IMR-90 (cell line): ENCODE results near the gene DPH3. TPM values are rescaled to one million over a fixed set of nuclear protein-coding genes. Genes with fewer than 3 reads are reported as not detected.

ENCODE experiments used
- ATAC-seq: fragments of 200-7000 bp; cut with Tn5 transposase; 2 replicates; pipeline ENCODE4 v1.9.1; 2020; ENCODE audit warnings: low read depth, mild to moderate bottlenecking, moderate library complexity
- BruUV-seq: library from RNA; stranded (reverse); fragments of 400-500 nt; replicated peaks from 2 replicates; lab custom pipeline; 2021; lab: Mats Ljungman, UMichigan
- CTCF ChIA-PET: fragments of 300-600 bp; formaldehyde crosslinking; extraction: SDS; loops from one replicate; lab custom pipeline; 2021; ENCODE audit warnings: antibody characterized with exemption; lab: Yijun Ruan, JAX
- POLR2A ChIA-PET: fragments of 300-600 bp; sonication (Branson Sonifier 250); formaldehyde crosslinking; loops from one replicate; lab custom pipeline; 2022; ENCODE audit warnings: antibody characterized with exemption; ENCODE audit not compliant: unreplicated experiment; lab: Charles Lee
- DNase-seq: peaks from one replicate; pipeline ENCODE4 v3.0.0; 2013
- H2AFZ ChIP-seq: replicated peaks from 2 replicates; pipeline ENCODE3; 2013; ENCODE audit warnings: low read length, mild to moderate bottlenecking; ENCODE audit not compliant: poor library complexity
- H2AK5ac ChIP-seq: 2 replicates; pipeline ENCODE4 v1.6.1; 2013; ENCODE audit warnings: low read depth, low read length, inconsistent platforms
- H2AK9ac ChIP-seq: replicated peaks from 2 replicates; pipeline ENCODE3; 2013; ENCODE audit warnings: mild to moderate bottlenecking, low read depth, low read length, moderate library complexity; ENCODE audit not compliant: poor library complexity
- H2BK120ac ChIP-seq: 2 replicates; pipeline ENCODE4 v1.6.1; 2013; ENCODE audit warnings: low read depth, low read length, inconsistent platforms
- H2BK15ac ChIP-seq: 3 replicates; pipeline ENCODE4 v1.6.1; 2013; ENCODE audit warnings: low read depth, low read length, inconsistent platforms
- H2BK20ac ChIP-seq: 2 replicates; pipeline ENCODE4 v1.6.1; 2013; ENCODE audit warnings: low read depth, mild to moderate bottlenecking, inconsistent platforms, low read length, moderate library complexity
- H2BK5ac ChIP-seq: 2 replicates; pipeline ENCODE4 v1.6.1; 2013; ENCODE audit warnings: mild to moderate bottlenecking, low read depth, low read length, inconsistent platforms; ENCODE audit not compliant: poor library complexity, severe bottlenecking
- H3K14ac ChIP-seq: replicated peaks from 2 replicates; pipeline ENCODE4 v1.6.1; 2013; ENCODE audit warnings: low read depth, low read length, inconsistent platforms
- H3K18ac ChIP-seq: 2 replicates; pipeline ENCODE4 v1.6.1; 2013; ENCODE audit warnings: low read depth, low read length, control low read depth
- H3K23ac ChIP-seq: 2 replicates; pipeline ENCODE4 v1.6.1; 2013; ENCODE audit warnings: low read depth, low read length, inconsistent platforms
- H3K27ac ChIP-seq: 2 replicates; pipeline ENCODE4 v1.5.1; 2013; ENCODE audit warnings: mild to moderate bottlenecking, control low read depth, low read length; ENCODE audit not compliant: insufficient read depth
- H3K27me3 ChIP-seq: 2 replicates; pipeline ENCODE4 v1.6.1; 2013; ENCODE audit warnings: low read length; ENCODE audit not compliant: control insufficient read depth, insufficient read depth
- H3K36me3 ChIP-seq: 2 replicates; pipeline ENCODE4 v1.6.1; 2013; ENCODE audit warnings: low read length, mixed read lengths; ENCODE audit not compliant: control insufficient read depth, insufficient read depth
- H3K4ac ChIP-seq: 2 replicates; pipeline ENCODE4 v1.6.1; 2013; ENCODE audit warnings: low read depth, low read length, inconsistent platforms
- H3K4me1 ChIP-seq: 2 replicates; pipeline ENCODE4 v1.6.1; 2013; ENCODE audit warnings: low read length, mixed read lengths; ENCODE audit not compliant: control insufficient read depth, insufficient read depth
- H3K4me2 ChIP-seq: 2 replicates; pipeline ENCODE4 v1.6.1; 2013; ENCODE audit warnings: low read depth, mild to moderate bottlenecking, control low read depth, low read length, moderate library complexity
- H3K4me3 ChIP-seq: 2 replicates; pipeline ENCODE4 v1.5.1; 2013; ENCODE audit warnings: low read depth, mild to moderate bottlenecking, control low read depth, low read length, moderate library complexity; ENCODE audit not compliant: insufficient read depth
- H3K56ac ChIP-seq: 2 replicates; pipeline ENCODE4 v1.6.1; 2013; ENCODE audit warnings: low read length, inconsistent platforms; ENCODE audit not compliant: insufficient read depth; ENCODE audit errors: extremely low read depth
- H3K79me1 ChIP-seq, 2 experiments: 2 replicates each; pipeline ENCODE4 v1.6.1; 2013; ENCODE audit warnings: low read length in 2 of 2, inconsistent platforms in 1 of 2, low read depth in 1 of 2
- H3K9ac ChIP-seq: 2 replicates; pipeline ENCODE4 v1.6.1; 2013; ENCODE audit warnings: low read depth, low read length, control low read depth
- H3K9me1 ChIP-seq: 2 replicates; pipeline ENCODE4 v1.6.1; 2013; ENCODE audit warnings: low read length, inconsistent platforms; ENCODE audit not compliant: insufficient read depth
- H3K9me3 ChIP-seq: 2 replicates; pipeline ENCODE4 v1.6.1; 2013; ENCODE audit warnings: low read length; ENCODE audit not compliant: control insufficient read depth, insufficient read depth
- H4K20me1 ChIP-seq: 2 replicates; pipeline ENCODE4 v1.6.1; 2013; ENCODE audit warnings: low read length, inconsistent platforms; ENCODE audit not compliant: insufficient read depth
- H4K5ac ChIP-seq: 2 replicates; pipeline ENCODE4 v1.6.1; 2013; ENCODE audit warnings: mild to moderate bottlenecking, low read depth, low read length, control low read depth
- H4K8ac ChIP-seq, 2 experiments: 2 replicates each; pipeline ENCODE4 v1.6.1; 2013; ENCODE audit warnings: low read depth in 2 of 2, low read length in 2 of 2, control low read depth in 1 of 2, inconsistent platforms in 1 of 2
- H4K91ac ChIP-seq: 2 replicates; pipeline ENCODE4 v1.6.1; 2013; ENCODE audit warnings: low read depth, low read length, inconsistent platforms; ENCODE audit not compliant: insufficient read depth
- CEBPB ChIP-seq: IDR thresholded peaks from 2 replicates; pipeline ENCODE4 v1.6.1; 2012; ENCODE audit warnings: low read depth, low read length, improper control_type of control experiment
- WGBS, 2 experiments: methylation state at CpG; one replicate each; pipeline versions ENCODE4 v1.1.5 to v1.1.7; 2013; ENCODE audit warnings: missing lambda C conversion rate in 2 of 2; ENCODE audit not compliant: insufficient read length in 1 of 2; ENCODE audit errors: extremely low coverage in 2 of 2; 5-methylcytosine and 5-hydroxymethylcytosine counted together
- dilution Hi-C: fragments of 300-500 bp; cut with HindIII; formaldehyde crosslinking; loops from one replicate; pipeline ENCODE4 v1.14.3; 2018; ENCODE audit warnings: low sequenced_read_pairs; ENCODE audit not compliant: unreplicated experiment
- in situ Hi-C: fragments of 300-500 bp; cut with MboI; formaldehyde crosslinking; loops from 3 replicates; pipeline ENCODE4 v1.14.3; 2019; ENCODE audit warnings: low sequenced_read_pairs, inconsistent platforms, mixed read lengths
- intact Hi-C: fragments of 100-400 bp; cut with micrococcal nuclease; formaldehyde crosslinking; loops from 2 replicates; pipeline ENCODE4 v1.10.0; 2022
- polyA plus RNA-seq, 3 experiments: library from polyadenylated mRNA; depleted of rRNA; stranded (reverse); fragments of >200 nt; gene quantifications; 2 replicates each; pipeline ENCODE4 v1.2.3, GENCODE V29; 2012; ENCODE audit warnings: low replicate concordance in 1 of 3
- total RNA-seq: library from RNA; depleted of rRNA; stranded (reverse); fragments of >200 nt; gene quantifications from 2 replicates; pipeline ENCODE4 v1.2.3, GENCODE V29; 2012

DPH3 gene
- total and polyA plus RNA-seq, 2 of the 4 experiments (the other 2 are of a cell fraction), result 12.9 to 32.1 TPM

- dilution Hi-C loops (no loop called here), in situ Hi-C loops (loop anchor here (5.0 kb wide), 1 partner anchor 433 kb away; no protein-coding TSS in a partner anchor), intact Hi-C loops (no loop called here)
- BruUV-seq, result no TSS peak
- Histone ChIP-seq H3K23ac (no peak overlapping the region), H3K36me3 (peaks cover 5% of the 10 kb centered on the region), H3K9ac (no peak overlapping the region), H3K27ac (no peak overlapping the region), H3K79me1 (peaks cover 9% of the 10 kb centered on the region in 2 experiments; a peak in 2 of 4 replicates), H3K4me1 (no peaks in the 10 kb centered on the region), H3K4me3 (no peak overlapping the region), H2AK5ac (no peak overlapping the region), H3K9me1 (no peaks in the 10 kb centered on the region), H2BK5ac (no peak overlapping the region), H3K27me3 (no peaks in the 10 kb centered on the region), H4K5ac (no peak overlapping the region), H3K4ac (no peak overlapping the region), H3K56ac (no peak overlapping the region), H2BK15ac (no peak overlapping the region), H2BK20ac (no peak overlapping the region), H2AFZ (no peak overlapping the region), H3K9me3 (no peaks in the 10 kb centered on the region), H3K14ac (no peak overlapping the region), H2AK9ac (peak overlapping the region; percentile 42), H3K18ac (no peak overlapping the region), H4K91ac (no peak overlapping the region), H2BK120ac (no peak overlapping the region), H4K8ac (no peak overlapping the region), H4K20me1 (no peaks in the 10 kb centered on the region), H3K4me2 (no peak overlapping the region)
- no peak for TF ChIP-seq CEBPB
- DNase-seq (no peak), ATAC-seq (no peak)
- no CpG with 5 or more reads among the region's 5 CpGs for WGBS, 2 experiments
- CTCF ChIA-PET, result no interaction called here
- POLR2A ChIA-PET, result no interaction called here
Observed at GRCh38 chr3:16254916-16255315, 9.8 kb downstream of the DPH3 start.
